ENCODE data around the gene ZBTB20.

DNA sequence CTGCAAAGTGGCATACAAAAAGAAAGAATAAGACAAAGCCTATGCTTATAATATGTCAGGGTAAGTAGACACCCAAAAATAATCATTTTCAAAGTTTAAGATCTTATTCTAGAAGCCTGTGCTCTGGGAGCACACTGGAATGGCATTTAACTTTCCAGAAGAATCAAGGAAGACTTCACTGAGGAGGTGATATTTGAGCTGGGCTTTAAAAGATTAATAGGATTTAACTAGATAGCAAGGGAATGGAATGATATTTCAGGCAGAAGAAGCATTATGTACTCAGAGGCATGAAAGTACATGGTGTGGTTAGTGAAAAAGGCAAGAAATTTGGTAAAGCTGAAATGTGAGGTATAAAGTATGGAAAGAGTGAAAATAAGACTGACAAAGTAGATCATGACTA lies 106.8 kb downstream of the ZBTB20 start:
- TF ChIP-seq SMC3 (IDR thresholded peaks at IDR 0.05; ENCODE audit: borderline replicate concordance, low read length) = no peak
- no peak for TF ChIP-seq ZZZ3 (IDR thresholded peaks at IDR 0.05; ENCODE audit: control insufficient read depth, insufficient read length, low read depth)
- TF ChIP-seq NR2C2 (IDR thresholded peaks at IDR 0.05; ENCODE audit: borderline replicate concordance, control insufficient read depth, insufficient read length, low read depth) = no peak
- TF ChIP-seq, protein P1, sequence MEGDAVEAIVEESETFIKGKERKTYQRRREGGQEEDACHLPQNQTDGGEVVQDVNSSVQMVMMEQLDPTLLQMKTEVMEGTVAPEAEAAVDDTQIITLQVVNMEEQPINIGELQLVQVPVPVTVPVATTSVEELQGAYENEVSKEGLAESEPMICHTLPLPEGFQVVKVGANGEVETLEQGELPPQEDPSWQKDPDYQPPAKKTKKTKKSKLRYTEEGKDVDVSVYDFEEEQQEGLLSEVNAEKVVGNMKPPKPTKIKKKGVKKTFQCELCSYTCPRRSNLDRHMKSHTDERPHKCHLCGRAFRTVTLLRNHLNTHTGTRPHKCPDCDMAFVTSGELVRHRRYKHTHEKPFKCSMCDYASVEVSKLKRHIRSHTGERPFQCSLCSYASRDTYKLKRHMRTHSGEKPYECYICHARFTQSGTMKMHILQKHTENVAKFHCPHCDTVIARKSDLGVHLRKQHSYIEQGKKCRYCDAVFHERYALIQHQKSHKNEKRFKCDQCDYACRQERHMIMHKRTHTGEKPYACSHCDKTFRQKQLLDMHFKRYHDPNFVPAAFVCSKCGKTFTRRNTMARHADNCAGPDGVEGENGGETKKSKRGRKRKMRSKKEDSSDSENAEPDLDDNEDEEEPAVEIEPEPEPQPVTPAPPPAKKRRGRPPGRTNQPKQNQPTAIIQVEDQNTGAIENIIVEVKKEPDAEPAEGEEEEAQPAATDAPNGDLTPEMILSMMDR (IDR thresholded peaks at IDR 0.05 in 2 of 3, conservative IDR thresholded peaks at IDR 0.05 in 1 of 3; ENCODE audit: control insufficient read depth in 2 of 3, extremely low read depth in 1 of 3, insufficient read depth in 1 of 3, low read depth in 3 of 3, low read length in 3 of 3) = no peak
- TF ChIP-seq POLR2A (IDR thresholded peaks at IDR 0.05; ENCODE audit: low read depth, low read length) = no peak
- TF ChIP-seq, protein P2, sequence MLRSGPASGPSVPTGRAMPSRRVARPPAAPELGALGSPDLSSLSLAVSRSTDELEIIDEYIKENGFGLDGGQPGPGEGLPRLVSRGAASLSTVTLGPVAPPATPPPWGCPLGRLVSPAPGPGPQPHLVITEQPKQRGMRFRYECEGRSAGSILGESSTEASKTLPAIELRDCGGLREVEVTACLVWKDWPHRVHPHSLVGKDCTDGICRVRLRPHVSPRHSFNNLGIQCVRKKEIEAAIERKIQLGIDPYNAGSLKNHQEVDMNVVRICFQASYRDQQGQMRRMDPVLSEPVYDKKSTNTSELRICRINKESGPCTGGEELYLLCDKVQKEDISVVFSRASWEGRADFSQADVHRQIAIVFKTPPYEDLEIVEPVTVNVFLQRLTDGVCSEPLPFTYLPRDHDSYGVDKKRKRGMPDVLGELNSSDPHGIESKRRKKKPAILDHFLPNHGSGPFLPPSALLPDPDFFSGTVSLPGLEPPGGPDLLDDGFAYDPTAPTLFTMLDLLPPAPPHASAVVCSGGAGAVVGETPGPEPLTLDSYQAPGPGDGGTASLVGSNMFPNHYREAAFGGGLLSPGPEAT (IDR thresholded peaks at IDR 0.05; ENCODE audit: low read depth) = no peak
- no peak for TF ChIP-seq KAT2A (conservative IDR thresholded peaks at IDR 0.05; ENCODE audit: control insufficient read depth, low read depth, low read length)
- TF ChIP-seq FOXK2 (IDR thresholded peaks at IDR 0.05) = no peak
- no peak for TF ChIP-seq USF2 (IDR thresholded peaks at IDR 0.05; ENCODE audit: borderline replicate concordance, low read depth, low read length)
- TF ChIP-seq POLR2AphosphoS5 (IDR thresholded peaks at IDR 0.05; ENCODE audit: low read length) = no peak
- TF ChIP-seq, protein P3, sequence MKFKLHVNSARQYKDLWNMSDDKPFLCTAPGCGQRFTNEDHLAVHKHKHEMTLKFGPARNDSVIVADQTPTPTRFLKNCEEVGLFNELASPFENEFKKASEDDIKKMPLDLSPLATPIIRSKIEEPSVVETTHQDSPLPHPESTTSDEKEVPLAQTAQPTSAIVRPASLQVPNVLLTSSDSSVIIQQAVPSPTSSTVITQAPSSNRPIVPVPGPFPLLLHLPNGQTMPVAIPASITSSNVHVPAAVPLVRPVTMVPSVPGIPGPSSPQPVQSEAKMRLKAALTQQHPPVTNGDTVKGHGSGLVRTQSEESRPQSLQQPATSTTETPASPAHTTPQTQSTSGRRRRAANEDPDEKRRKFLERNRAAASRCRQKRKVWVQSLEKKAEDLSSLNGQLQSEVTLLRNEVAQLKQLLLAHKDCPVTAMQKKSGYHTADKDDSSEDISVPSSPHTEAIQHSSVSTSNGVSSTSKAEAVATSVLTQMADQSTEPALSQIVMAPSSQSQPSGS (IDR thresholded peaks at IDR 0.05; ENCODE audit: low read length) = no peak
- no peak for TF ChIP-seq MAX (IDR thresholded peaks at IDR 0.05; ENCODE audit: low read depth, low read length)
